GM23248 (cell line): ENCODE data around the gene KCNH2. TPM values are rescaled to one million over a fixed set of nuclear protein-coding genes. Genes with fewer than 3 reads are reported as not detected.

ENCODE experiments used
- DNase-seq: peaks from one replicate; pipeline ENCODE4 v3.0.0-alpha.2; 2015
- H2AFZ ChIP-seq: fragments of 200-600 bp; sonication (generic); 2 replicates; pipeline ENCODE4 v1.6.1; 2016; ENCODE audit warnings: antibody characterized with exemption
- H3F3A ChIP-seq: fragments of 200-600 bp; sonication (generic); 2 replicates; pipeline ENCODE4 v1.6.1; 2016; ENCODE audit warnings: mild to moderate bottlenecking, antibody characterized with exemption, mixed run types; ENCODE audit not compliant: insufficient read depth
- H3K27ac ChIP-seq: fragments of 200-600 bp; sonication (generic); 2 replicates; pipeline ENCODE4 v1.5.1; 2016; ENCODE audit warnings: mild to moderate bottlenecking
- H3K27me3 ChIP-seq: fragments of 200-600 bp; sonication (generic); replicated peaks from 2 replicates; pipeline ENCODE4 v1.6.1; 2016; ENCODE audit warnings: mild to moderate bottlenecking; ENCODE audit not compliant: insufficient read depth
- H3K36me3 ChIP-seq: fragments of 200-600 bp; sonication (generic); 2 replicates; pipeline ENCODE4 v1.6.1; 2016; ENCODE audit warnings: low read depth, mild to moderate bottlenecking
- H3K4me1 ChIP-seq: fragments of 200-600 bp; sonication (generic); 2 replicates; pipeline ENCODE4 v1.6.1; 2016; ENCODE audit warnings: mild to moderate bottlenecking; ENCODE audit not compliant: insufficient read depth
- H3K4me2 ChIP-seq: fragments of 200-600 bp; sonication (generic); one replicate; pipeline ENCODE4 v1.6.1; 2016; ENCODE audit warnings: mild to moderate bottlenecking; ENCODE audit not compliant: unreplicated experiment
- H3K4me3 ChIP-seq: fragments of 200-600 bp; sonication (generic); 2 replicates; pipeline ENCODE4 v1.5.1; 2016; ENCODE audit warnings: mild to moderate bottlenecking
- H3K79me2 ChIP-seq: fragments of 200-600 bp; sonication (generic); 2 replicates; pipeline ENCODE4 v1.6.1; 2016; ENCODE audit warnings: mild to moderate bottlenecking; ENCODE audit not compliant: insufficient read depth
- H3K9ac ChIP-seq: fragments of 200-600 bp; sonication (generic); 2 replicates; pipeline ENCODE4 v1.6.1; 2016; ENCODE audit warnings: mild to moderate bottlenecking
- H3K9me2 ChIP-seq: fragments of 200-600 bp; sonication (generic); 2 replicates; pipeline ENCODE4 v1.6.1; 2016; ENCODE audit warnings: mixed run types, mild to moderate bottlenecking, moderate library complexity; ENCODE audit not compliant: insufficient read depth
- H3K9me3 ChIP-seq: fragments of 200-600 bp; sonication (generic); one replicate; pipeline ENCODE4 v1.6.1; 2017; ENCODE audit warnings: low read depth
- H4K20me1 ChIP-seq: fragments of 200-600 bp; sonication (generic); 2 replicates; pipeline ENCODE4 v1.6.0; 2016; ENCODE audit not compliant: insufficient read depth
- EZH2 ChIP-seq: fragments of 200-600 bp; sonication (generic); IDR thresholded peaks from 2 replicates; pipeline ENCODE4 v1.6.1; 2018; ENCODE audit warnings: antibody characterized with exemption, mild to moderate bottlenecking; ENCODE audit not compliant: insufficient read depth, poor library complexity, severe bottlenecking
- EZH2phosphoT487 ChIP-seq: fragments of 200-600 bp; sonication (generic); IDR thresholded peaks from 2 replicates; pipeline ENCODE4 v1.6.1; 2018; ENCODE audit warnings: antibody characterized with exemption, moderate library complexity, mild to moderate bottlenecking, low read depth; ENCODE audit not compliant: insufficient read depth
- WGBS, 2 experiments: methylation state at CpG; one replicate each; pipeline ENCODE4 v1.1.6; 2015 to 2017; ENCODE audit warnings: low lambda C conversion rate in 2 of 2, low coverage in 1 of 2; ENCODE audit errors: missing lambda C conversion rate in 2 of 2; 5-methylcytosine and 5-hydroxymethylcytosine counted together
- in situ Hi-C: fragments of 300-500 bp; cut with MboI; formaldehyde crosslinking; loops from 2 replicates; pipeline ENCODE4 v1.15.0; 2020
- polyA plus RNA-seq: library from polyadenylated mRNA; unstranded; fragments of >200 nt; fragmentation: Nextera tagmentation; extraction: Ambion mirVana; gene quantifications from 2 replicates; pipeline ENCODE4 v1.2.1, GENCODE V29; 2016
- total RNA-seq: library from RNA; depleted of rRNA; stranded (reverse); fragments of >200 nt; shearing (Covaris generic); gene quantifications from 2 replicates; pipeline ENCODE4 v1.2.3, GENCODE V29; 2014

Gene KCNH2
- total and polyA plus RNA-seq, 2 experiments from 2014 or later, result not detected

GRCh38 chr7:150909200-150909995, 68.7 kb downstream of the KCNH2 start:
- 49% methylated on average over 6 to 8 of the region's 8 CpGs for whole genome bisulfite sequencing, 2 experiments
- Histone ChIP-seq H2AFZ (no peak overlapping the region), H3K4me3 (no peak overlapping the region), H3F3A (no peaks in the 10 kb centered on the region), H3K9me2 (no peaks in the 10 kb centered on the region), H3K4me2 (no peak overlapping the region), H3K4me1 (no peaks in the 10 kb centered on the region), H3K9me3 (no peaks in the 10 kb centered on the region), H3K27me3 (peaks cover 32% of the 10 kb centered on the region), H3K9ac (no peak overlapping the region), H4K20me1 (no peaks in the 10 kb centered on the region), H3K36me3 (no peaks in the 10 kb centered on the region), H3K79me2 (no peaks in the 10 kb centered on the region), H3K27ac (no peak overlapping the region)
- in situ Hi-C loops, result no loop called here
- TF ChIP-seq EZH2phosphoT487 (no peak), EZH2 (no peak)
- DNase-seq, result no peak

- H3K4me2 ChIP-seq, result no peak overlapping the region
- no peak overlapping the region for H3K27ac ChIP-seq
- WGBS, 2 experiments, result 14 to 15% methylated on average over 2 of the region's 2 CpGs
- peaks cover 5% of the 10 kb centered on the region for H3K4me1 ChIP-seq
- peaks cover 21% of the 10 kb centered on the region for H3K27me3 ChIP-seq
- H4K20me1 ChIP-seq, result no peaks in the 10 kb centered on the region
- no peaks in the 10 kb centered on the region for H3K9me2 ChIP-seq
- no peaks in the 10 kb centered on the region for H3K9me3 ChIP-seq
- no peak for DNase-seq
- in situ Hi-C loops, result no loop called here
- no peak overlapping the region for H3K9ac ChIP-seq
- H3K36me3 ChIP-seq, result no peaks in the 10 kb centered on the region
- H3K79me2 ChIP-seq, result no peaks in the 10 kb centered on the region
- H3K4me3 ChIP-seq, result no peak overlapping the region
- no peak overlapping the region for H2AFZ ChIP-seq
- H3F3A ChIP-seq, result no peaks in the 10 kb centered on the region
- TF ChIP-seq EZH2, result no peak
- TF ChIP-seq EZH2phosphoT487, result no peak
These were observed 69.9 kb downstream of the KCNH2 start for GRCh38 chr7:150908173-150908572.

GRCh38 chr7:150904011-150904909, 73.9 kb downstream of the KCNH2 start:
- no peaks in the 10 kb centered on the region for H4K20me1 ChIP-seq
- in situ Hi-C loops, result loop anchor here (5.0 kb wide), 1 partner anchor 83 kb away; no protein-coding TSS in a partner anchor
- H3K27me3 ChIP-seq, result peaks cover 15% of the 10 kb centered on the region; the same call in 1 of the 2 replicates
- 56 to 57% methylated on average over 6 of the region's 6 CpGs for WGBS, 2 experiments
- H3K9me3 ChIP-seq, result no peaks in the 10 kb centered on the region
- DNase-seq, result no peak
- peak overlapping the region; percentile 43 for H3K4me2 ChIP-seq
- H2AFZ ChIP-seq, result no peak overlapping the region
- peaks cover 5% of the 10 kb centered on the region for H3K4me1 ChIP-seq
- no peak overlapping the region for H3K9ac ChIP-seq
- H3K27ac ChIP-seq, result no peak overlapping the region
- no peaks in the 10 kb centered on the region for H3K36me3 ChIP-seq
- H3K9me2 ChIP-seq, result no peaks in the 10 kb centered on the region
- no peaks in the 10 kb centered on the region for H3F3A ChIP-seq
- no peaks in the 10 kb centered on the region for H3K79me2 ChIP-seq
- no peak overlapping the region for H3K4me3 ChIP-seq
- no peak for TF ChIP-seq EZH2phosphoT487
- TF ChIP-seq EZH2, result no peak

GRCh38 chr7:150903606-150904005, 74.5 kb downstream of the KCNH2 start:
- no peaks in the 10 kb centered on the region for H3K79me2 ChIP-seq
- H3K4me2 ChIP-seq, result peak overlapping the region; percentile 43
- no peaks in the 10 kb centered on the region for H4K20me1 ChIP-seq
- H3K27me3 ChIP-seq, result peaks cover 15% of the 10 kb centered on the region; the same call in 1 of the 2 replicates
- H3K9me3 ChIP-seq, result no peaks in the 10 kb centered on the region
- peak; percentile 81 for DNase-seq
- no peaks in the 10 kb centered on the region for H3F3A ChIP-seq
- no peak overlapping the region for H2AFZ ChIP-seq
- no peak for TF ChIP-seq EZH2phosphoT487
- no peak for TF ChIP-seq EZH2
- no peaks in the 10 kb centered on the region for H3K36me3 ChIP-seq
- H3K9me2 ChIP-seq, result no peaks in the 10 kb centered on the region
- no peak overlapping the region for H3K9ac ChIP-seq
- H3K4me3 ChIP-seq, result no peak overlapping the region
- WGBS, 2 experiments, result 10 to 21% methylated on average over 12 of the region's 12 CpGs
- in situ Hi-C loops, result loop anchor here (5.0 kb wide), 1 partner anchor 84 kb away; no protein-coding TSS in a partner anchor
- H3K27ac ChIP-seq, result no peak overlapping the region
- H3K4me1 ChIP-seq, result peaks cover 5% of the 10 kb centered on the region
